ENCODE measurements around the gene BCL11A. TPM values are rescaled to one million over a fixed set of nuclear protein-coding genes. Genes with fewer than 3 reads are reported as not detected.

BCL11A gene
- total RNA-seq, 1 donor from 2014 or later: 29.8 TPM

GRCh38 chr2:60508339-60508917, 45.0 kb downstream of the BCL11A start:
- peaks cover 5% of the 10 kb centered on the region for H3K4me1 ChIP-seq (ENCODE audit: insufficient read depth, low read length)
- no peak overlapping the region for H3K4me3 ChIP-seq (ENCODE audit: insufficient read depth, low read depth, low read length)
- no peak overlapping the region for H2AFZ ChIP-seq (ENCODE audit: low read depth, low read length)
- H4K20me1 ChIP-seq (ENCODE audit: insufficient read depth, low read length): peaks cover 11% of the 10 kb centered on the region
- H3K9me3 Mint-ChIP-seq (ENCODE audit: unreplicated experiment): no peaks in the 10 kb centered on the region
- no peak overlapping the region for H3K4me3 Mint-ChIP-seq (ENCODE audit: unreplicated experiment)
- DNase-seq (ENCODE audit: low read depth): no peak
- H3K79me2 ChIP-seq (ENCODE audit: insufficient read depth, low read length): peaks cover 21% of the 10 kb centered on the region
- TF ChIP-seq CTCF (IDR thresholded peaks at IDR 0.05; ENCODE audit: insufficient read depth, low read depth, low read length) (no peak), EZH2 (IDR thresholded peaks at IDR 0.05; ENCODE audit: insufficient read depth, low read length) (no peak)
- no peak for FAIRE-seq
- H3K4me2 ChIP-seq (ENCODE audit: low read length): no peak overlapping the region
- no peak overlapping the region for H3K9ac ChIP-seq (ENCODE audit: low read length)
- H3K27me3 ChIP-seq (ENCODE audit: insufficient read depth, low read length): no peaks in the 10 kb centered on the region
- H3K27ac ChIP-seq (ENCODE audit: low read depth, low read length): no peak overlapping the region
- no peaks in the 10 kb centered on the region for H3K9me3 ChIP-seq (ENCODE audit: insufficient read depth, low read depth, low read length)
- peaks cover 3% of the 10 kb centered on the region for H3K36me3 Mint-ChIP-seq (ENCODE audit: low read depth, unreplicated experiment)
- H3K27ac Mint-ChIP-seq (ENCODE audit: unreplicated experiment): no peak overlapping the region
- H3K4me1 Mint-ChIP-seq (ENCODE audit: low read depth, unreplicated experiment): peaks cover 14% of the 10 kb centered on the region
- H3K27me3 Mint-ChIP-seq (ENCODE audit: low read depth, unreplicated experiment): no peaks in the 10 kb centered on the region
- no peaks in the 10 kb centered on the region for H3K36me3 ChIP-seq (ENCODE audit: insufficient read depth, low read length)

GRCh38 chr2:60507211-60507965, 46.1 kb downstream of the BCL11A start:
- Histone ChIP-seq H3K9me3 (ENCODE audit: insufficient read depth, low read depth, low read length) (no peaks in the 10 kb centered on the region), H3K36me3 (ENCODE audit: insufficient read depth, low read length) (no peaks in the 10 kb centered on the region), H3K4me1 (ENCODE audit: insufficient read depth, low read length) (peaks cover 5% of the 10 kb centered on the region), H3K79me2 (ENCODE audit: insufficient read depth, low read length) (peaks cover 13% of the 10 kb centered on the region), H4K20me1 (ENCODE audit: insufficient read depth, low read length) (peaks cover 19% of the 10 kb centered on the region), H3K4me3 (ENCODE audit: insufficient read depth, low read depth, low read length) (no peak overlapping the region), H3K27ac (ENCODE audit: low read depth, low read length) (no peak overlapping the region), H2AFZ (ENCODE audit: low read depth, low read length) (no peak overlapping the region), H3K9ac (ENCODE audit: low read length) (no peak overlapping the region), H3K27me3 (ENCODE audit: insufficient read depth, low read length) (no peaks in the 10 kb centered on the region), H3K4me2 (ENCODE audit: low read length) (no peak overlapping the region)
- DNase-seq (ENCODE audit: low read depth) (no peak), FAIRE-seq (no peak)
- no peak overlapping the region for H3K4me3 Mint-ChIP-seq (ENCODE audit: unreplicated experiment)
- no peak overlapping the region for H3K27ac Mint-ChIP-seq (ENCODE audit: unreplicated experiment)
- TF ChIP-seq CTCF (IDR thresholded peaks at IDR 0.05; ENCODE audit: insufficient read depth, low read depth, low read length) (no peak), EZH2 (IDR thresholded peaks at IDR 0.05; ENCODE audit: insufficient read depth, low read length) (no peak)
- H3K9me3 Mint-ChIP-seq (ENCODE audit: unreplicated experiment): no peaks in the 10 kb centered on the region
- peaks cover 14% of the 10 kb centered on the region for H3K4me1 Mint-ChIP-seq (ENCODE audit: low read depth, unreplicated experiment)
- H3K27me3 Mint-ChIP-seq (ENCODE audit: low read depth, unreplicated experiment): no peaks in the 10 kb centered on the region
- no peaks in the 10 kb centered on the region for H3K36me3 Mint-ChIP-seq (ENCODE audit: low read depth, unreplicated experiment)

- H3K79me2 ChIP-seq (ENCODE audit: insufficient read depth, low read length): peaks cover 13% of the 10 kb centered on the region
- H3K27ac Mint-ChIP-seq (ENCODE audit: unreplicated experiment): no peak overlapping the region
Measured at GRCh38 chr2:60505880-60506260, 47.6 kb downstream of the BCL11A start.

More at GRCh38 chr2:60505880-60506260, 47.6 kb downstream of the BCL11A start:
- H3K4me1 ChIP-seq (ENCODE audit: insufficient read depth, low read length): peaks cover 5% of the 10 kb centered on the region
- no peak overlapping the region for H3K27ac ChIP-seq (ENCODE audit: low read depth, low read length)
- DNase-seq (ENCODE audit: low read depth): no peak
- H3K4me1 Mint-ChIP-seq (ENCODE audit: low read depth, unreplicated experiment): peaks cover 20% of the 10 kb centered on the region
- H3K36me3 ChIP-seq (ENCODE audit: insufficient read depth, low read length): no peaks in the 10 kb centered on the region
- peaks cover 19% of the 10 kb centered on the region for H4K20me1 ChIP-seq (ENCODE audit: insufficient read depth, low read length)
- H3K36me3 Mint-ChIP-seq (ENCODE audit: low read depth, unreplicated experiment): peaks cover 3% of the 10 kb centered on the region
- no peaks in the 10 kb centered on the region for H3K9me3 ChIP-seq (ENCODE audit: insufficient read depth, low read depth, low read length)
- no peak overlapping the region for H3K4me3 ChIP-seq (ENCODE audit: insufficient read depth, low read depth, low read length)
- no peak for TF ChIP-seq EZH2 (IDR thresholded peaks at IDR 0.05; ENCODE audit: insufficient read depth, low read length)
- no peak for TF ChIP-seq CTCF (IDR thresholded peaks at IDR 0.05; ENCODE audit: insufficient read depth, low read depth, low read length)
- no peak overlapping the region for H3K9ac ChIP-seq (ENCODE audit: low read length)
- no peak for FAIRE-seq
- no peak overlapping the region for H3K4me3 Mint-ChIP-seq (ENCODE audit: unreplicated experiment)
- H3K4me2 ChIP-seq (ENCODE audit: low read length): no peak overlapping the region
- no peak overlapping the region for H2AFZ ChIP-seq (ENCODE audit: low read depth, low read length)
- H3K27me3 ChIP-seq (ENCODE audit: insufficient read depth, low read length): no peaks in the 10 kb centered on the region
- no peaks in the 10 kb centered on the region for H3K27me3 Mint-ChIP-seq (ENCODE audit: low read depth, unreplicated experiment)
- H3K9me3 Mint-ChIP-seq (ENCODE audit: unreplicated experiment): no peaks in the 10 kb centered on the region
